Ishikawa (cell line): Measurements from ENCODE around the gene TMEM144.

Experiments
- CEBPB ChIP-seq: IDR thresholded peaks from 2 replicates; pipeline ENCODE4 v1.6.1; 2012
- CREB1 ChIP-seq: IDR thresholded peaks from 2 replicates; pipeline ENCODE4 v1.6.1; 2012; ENCODE audit warnings: low read depth
- EGR1 ChIP-seq: IDR thresholded peaks from 2 replicates; pipeline ENCODE4 v1.6.1; 2012
- EP300 ChIP-seq: IDR thresholded peaks from 2 replicates; pipeline ENCODE4 v1.6.1; 2012; ENCODE audit warnings: borderline replicate concordance
- FOXM1 ChIP-seq: IDR thresholded peaks from 2 replicates; pipeline ENCODE4 v1.6.1; 2012; ENCODE audit warnings: low read depth, borderline replicate concordance
- RAD21 ChIP-seq: IDR thresholded peaks from 2 replicates; pipeline ENCODE4 v1.6.1; 2012; ENCODE audit warnings: low read depth
- TAF1 ChIP-seq: IDR thresholded peaks from 2 replicates; pipeline ENCODE4 v1.6.1; 2012; ENCODE audit warnings: low read depth, mild to moderate bottlenecking
- TCF12 ChIP-seq: IDR thresholded peaks from 2 replicates; pipeline ENCODE4 v1.6.1; 2012; ENCODE audit warnings: low read depth
- TEAD4 ChIP-seq: IDR thresholded peaks from 2 replicates; pipeline ENCODE4 v1.6.1; 2012
- ZBTB7A ChIP-seq: IDR thresholded peaks from 2 replicates; pipeline ENCODE4 v1.6.1; 2012; ENCODE audit warnings: low read depth
- TF ChIP-seq, protein P1 (sequence below): IDR thresholded peaks from 2 replicates; pipeline ENCODE4 v1.6.1; 2012
- TF ChIP-seq, protein P2 (sequence below): IDR thresholded peaks from 2 replicates; pipeline ENCODE4 v1.6.1; 2012; ENCODE audit warnings: low read depth, mild to moderate bottlenecking

DNA sequence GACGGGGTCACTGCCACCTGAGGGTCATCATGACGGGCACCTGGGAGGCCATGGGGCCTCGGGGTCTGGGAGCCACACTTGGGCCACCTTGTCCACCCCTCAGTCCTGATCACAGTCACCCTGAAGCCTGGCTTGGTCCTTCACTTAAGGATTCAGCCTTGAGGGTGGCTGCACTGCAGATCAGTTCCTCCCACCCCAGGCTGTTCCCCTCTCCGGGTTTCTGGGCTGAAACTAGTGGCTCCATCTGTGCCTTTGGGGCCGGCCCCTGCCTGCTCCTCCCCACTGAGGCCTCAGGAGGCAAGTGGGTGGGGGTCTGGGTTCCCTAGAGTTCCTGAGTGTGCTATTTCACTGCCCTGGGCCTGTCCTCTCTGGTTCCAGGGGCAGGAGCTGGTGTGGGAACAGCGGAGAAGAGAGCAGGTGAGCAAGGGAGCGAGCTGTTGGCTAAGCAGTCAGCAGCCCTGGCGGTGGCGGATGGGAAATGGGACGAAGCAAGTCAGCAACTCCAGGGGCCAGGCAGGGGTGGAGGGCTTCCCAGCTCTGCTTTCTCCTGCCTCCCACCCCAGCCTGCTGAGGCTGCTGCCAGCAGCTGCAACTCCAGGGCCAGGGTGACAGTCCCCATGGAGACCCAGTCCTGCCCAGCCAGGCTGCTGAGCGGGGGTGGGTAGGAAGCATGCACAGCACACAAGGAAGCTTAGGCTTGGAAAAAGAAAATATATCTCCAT is 81.2 kb downstream of the TMEM144 start:
- no peak for TF ChIP-seq TEAD4
- no peak for TF ChIP-seq CEBPB
- TF ChIP-seq, protein P1, sequence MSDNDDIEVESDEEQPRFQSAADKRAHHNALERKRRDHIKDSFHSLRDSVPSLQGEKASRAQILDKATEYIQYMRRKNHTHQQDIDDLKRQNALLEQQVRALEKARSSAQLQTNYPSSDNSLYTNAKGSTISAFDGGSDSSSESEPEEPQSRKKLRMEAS: no peak
- TF ChIP-seq, protein P2, sequence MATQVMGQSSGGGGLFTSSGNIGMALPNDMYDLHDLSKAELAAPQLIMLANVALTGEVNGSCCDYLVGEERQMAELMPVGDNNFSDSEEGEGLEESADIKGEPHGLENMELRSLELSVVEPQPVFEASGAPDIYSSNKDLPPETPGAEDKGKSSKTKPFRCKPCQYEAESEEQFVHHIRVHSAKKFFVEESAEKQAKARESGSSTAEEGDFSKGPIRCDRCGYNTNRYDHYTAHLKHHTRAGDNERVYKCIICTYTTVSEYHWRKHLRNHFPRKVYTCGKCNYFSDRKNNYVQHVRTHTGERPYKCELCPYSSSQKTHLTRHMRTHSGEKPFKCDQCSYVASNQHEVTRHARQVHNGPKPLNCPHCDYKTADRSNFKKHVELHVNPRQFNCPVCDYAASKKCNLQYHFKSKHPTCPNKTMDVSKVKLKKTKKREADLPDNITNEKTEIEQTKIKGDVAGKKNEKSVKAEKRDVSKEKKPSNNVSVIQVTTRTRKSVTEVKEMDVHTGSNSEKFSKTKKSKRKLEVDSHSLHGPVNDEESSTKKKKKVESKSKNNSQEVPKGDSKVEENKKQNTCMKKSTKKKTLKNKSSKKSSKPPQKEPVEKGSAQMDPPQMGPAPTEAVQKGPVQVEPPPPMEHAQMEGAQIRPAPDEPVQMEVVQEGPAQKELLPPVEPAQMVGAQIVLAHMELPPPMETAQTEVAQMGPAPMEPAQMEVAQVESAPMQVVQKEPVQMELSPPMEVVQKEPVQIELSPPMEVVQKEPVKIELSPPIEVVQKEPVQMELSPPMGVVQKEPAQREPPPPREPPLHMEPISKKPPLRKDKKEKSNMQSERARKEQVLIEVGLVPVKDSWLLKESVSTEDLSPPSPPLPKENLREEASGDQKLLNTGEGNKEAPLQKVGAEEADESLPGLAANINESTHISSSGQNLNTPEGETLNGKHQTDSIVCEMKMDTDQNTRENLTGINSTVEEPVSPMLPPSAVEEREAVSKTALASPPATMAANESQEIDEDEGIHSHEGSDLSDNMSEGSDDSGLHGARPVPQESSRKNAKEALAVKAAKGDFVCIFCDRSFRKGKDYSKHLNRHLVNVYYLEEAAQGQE: no peak
- no peak for TF ChIP-seq FOXM1
- no peak for TF ChIP-seq EGR1
- TF ChIP-seq EP300: no peak
- no peak for TF ChIP-seq RAD21
- no peak for TF ChIP-seq ZBTB7A
- TF ChIP-seq TCF12: no peak
- no peak for TF ChIP-seq CREB1
- no peak for TF ChIP-seq TAF1
